H1 (cell line): ENCODE results near the gene IL1A. TPM values are rescaled to one million over a fixed set of nuclear protein-coding genes. Genes with fewer than 3 reads are reported as not detected.

ENCODE experiments used
- CTCF ChIA-PET: fragments of 300-600 bp; sonication (Branson Sonifier 250); formaldehyde crosslinking; loops from one replicate; lab custom pipeline; 2021; ENCODE audit not compliant: partially characterized antibody; lab: Charles Lee
- POLR2A ChIA-PET: fragments of 300-600 bp; sonication (Branson Sonifier 250); formaldehyde crosslinking; loops from one replicate; lab custom pipeline; 2021; ENCODE audit warnings: inconsistent platforms; ENCODE audit not compliant: partially characterized antibody; lab: Charles Lee
- DNase-seq, 2 experiments: peaks; one replicate each; pipeline versions ENCODE4 v3.0.0 to v3.0.0-alpha.2; 2010 to 2022; ENCODE audit warnings: low spot score in 2 of 2, low read depth in 1 of 2, mixed read lengths in 1 of 2
- FAIRE-seq: peaks from 2 replicates; lab custom pipeline; 2011; peaks lifted over from hg19 to GRCh38; lab: Jason Lieb, UNC
- H2AFZ ChIP-seq: 2 replicates; pipeline ENCODE4 v1.8.1; 2012; ENCODE audit warnings: low read length, inconsistent platforms
- H2AK5ac ChIP-seq: 2 replicates; pipeline ENCODE4 v1.6.1; 2013; ENCODE audit warnings: low read depth, low read length
- H2BK120ac ChIP-seq: replicated peaks from 2 replicates; pipeline ENCODE3; 2013; ENCODE audit warnings: low read depth, low read length, inconsistent platforms
- H2BK12ac ChIP-seq: 2 replicates; pipeline ENCODE4 v1.6.1; 2013; ENCODE audit warnings: low read depth, low read length
- H2BK15ac ChIP-seq: 2 replicates; pipeline ENCODE4 v1.6.1; 2013; ENCODE audit warnings: low read length
- H2BK20ac ChIP-seq: 2 replicates; pipeline ENCODE4 v1.6.1; 2013; ENCODE audit warnings: low read length
- H2BK5ac ChIP-seq: 2 replicates; pipeline ENCODE4 v1.6.1; 2013; ENCODE audit warnings: low read depth, low read length
- H3K14ac ChIP-seq: 2 replicates; pipeline ENCODE4 v1.6.1; 2013; ENCODE audit warnings: inconsistent platforms; ENCODE audit not compliant: insufficient read length
- H3K18ac ChIP-seq: 2 replicates; pipeline ENCODE4 v1.6.1; 2013; ENCODE audit warnings: low read length; ENCODE audit errors: extremely low read depth
- H3K23ac ChIP-seq: 2 replicates; pipeline ENCODE4 v1.6.1; 2013; ENCODE audit warnings: inconsistent platforms; ENCODE audit not compliant: insufficient read length
- H3K23me2 ChIP-seq: 2 replicates; pipeline ENCODE4 v1.6.1; 2013; ENCODE audit warnings: low read depth, low read length
- H3K27ac ChIP-seq: 2 replicates; pipeline ENCODE4 v1.6.1; 2011; ENCODE audit warnings: low read depth, low read length, inconsistent platforms
- H3K27me3 ChIP-seq, 4 experiments: replicated peaks in 1 of 4; 1 replicate in 1 of 4; 2 replicates in 3 of 4; pipeline versions ENCODE4 v1.6.1 to v1.8.1; 2011 to 2013; ENCODE audit warnings: low read length in 3 of 4, mild to moderate bottlenecking in 3 of 4, inconsistent platforms in 2 of 4, mixed read lengths in 2 of 4, moderate library complexity in 1 of 4; ENCODE audit not compliant: control insufficient read depth in 3 of 4, insufficient read depth in 3 of 4; ENCODE audit errors: extremely low read depth in 1 of 4
- H3K36me3 ChIP-seq, 4 experiments: 2 replicates each; pipeline versions ENCODE4 v1.6.1 to v1.8.1; 2011 to 2013; ENCODE audit warnings: mild to moderate bottlenecking in 4 of 4, low read length in 3 of 4, moderate library complexity in 2 of 4, control low read depth in 1 of 4, inconsistent platforms in 1 of 4; ENCODE audit not compliant: insufficient read depth in 4 of 4, control insufficient read depth in 2 of 4
- H3K4ac ChIP-seq: replicated peaks from 2 replicates; pipeline ENCODE3; 2013; ENCODE audit warnings: low read length, low read depth, mixed read lengths, inconsistent platforms; ENCODE audit not compliant: insufficient read length
- H3K4me1 ChIP-seq, 4 experiments: replicated peaks in 1 of 4; 1 replicate in 1 of 4; 2 replicates in 3 of 4; pipeline versions ENCODE4 v1.6.1 to v1.8.1; 2011 to 2013; ENCODE audit warnings: low read length in 3 of 4, inconsistent platforms in 2 of 4, mixed read lengths in 1 of 4; ENCODE audit not compliant: insufficient read depth in 4 of 4, control insufficient read depth in 3 of 4
- H3K4me2 ChIP-seq, 2 experiments: 2 replicates each; pipeline versions ENCODE4 v1.6.1 to v1.8.1; 2011 to 2013; ENCODE audit warnings: low read depth in 2 of 2, low read length in 2 of 2, control low read depth in 1 of 2, inconsistent platforms in 1 of 2, mild to moderate bottlenecking in 1 of 2; ENCODE audit not compliant: insufficient read depth in 1 of 2
- H3K4me3 ChIP-seq, 4 experiments: fragments of 200-600, 300-600 bp in 1 of 4; sonication (generic), shearing (Covaris generic), sonication (Bioruptor Twin) in 1 of 4; 2 replicates each; pipeline versions ENCODE4 v1.5.1 to v1.8.1; 2011 to 2016; ENCODE audit warnings: low read length in 4 of 4, low read depth in 3 of 4, control low read depth in 2 of 4, inconsistent platforms in 2 of 4, mild to moderate bottlenecking in 2 of 4, mixed read lengths in 1 of 4, moderate library complexity in 1 of 4; ENCODE audit not compliant: insufficient read depth in 2 of 4; ENCODE audit errors: extremely low read depth in 1 of 4
- H3K56ac ChIP-seq: replicated peaks from 2 replicates; pipeline ENCODE3; 2013; ENCODE audit warnings: low read depth, mild to moderate bottlenecking, mixed read lengths, low read length, inconsistent platforms; ENCODE audit not compliant: insufficient read length
- H3K79me1 ChIP-seq: 2 replicates; pipeline ENCODE4 v1.6.1; 2013; ENCODE audit warnings: low read depth, low read length, control low read depth
- H3K79me2 ChIP-seq, 2 experiments: 2 replicates each; pipeline versions ENCODE4 v1.6.1 to v1.8.1; 2012 to 2013; ENCODE audit warnings: low read length in 2 of 2, mild to moderate bottlenecking in 2 of 2, inconsistent platforms in 1 of 2; ENCODE audit not compliant: insufficient read depth in 2 of 2, control insufficient read depth in 1 of 2
- H3K9ac ChIP-seq, 4 experiments: replicated peaks in 1 of 4; 1 replicate in 1 of 4; 2 replicates in 3 of 4; pipeline versions ENCODE4 v1.6.1 to v1.8.1; 2011 to 2013; ENCODE audit warnings: low read depth in 3 of 4, low read length in 3 of 4, control low read depth in 2 of 4, mild to moderate bottlenecking in 2 of 4, moderate library complexity in 2 of 4, inconsistent platforms in 1 of 4; ENCODE audit errors: extremely low read depth in 1 of 4
- H3K9me3 ChIP-seq, 2 experiments: 2 replicates each; pipeline versions ENCODE4 v1.6.1 to v1.8.1; 2012 to 2013; ENCODE audit warnings: mild to moderate bottlenecking in 2 of 2, moderate library complexity in 2 of 2, control low read depth in 1 of 2, inconsistent platforms in 1 of 2, low read depth in 1 of 2, low read length in 1 of 2, mixed read lengths in 1 of 2; ENCODE audit not compliant: insufficient read depth in 2 of 2
- H4K20me1 ChIP-seq, 2 experiments: replicated peaks in 1 of 2; 2 replicates each; pipeline versions ENCODE3 to v1.8.1; 2011 to 2013; ENCODE audit warnings: inconsistent platforms in 2 of 2, low read length in 2 of 2, mild to moderate bottlenecking in 1 of 2; ENCODE audit not compliant: insufficient read depth in 2 of 2, control insufficient read depth in 1 of 2
- H4K5ac ChIP-seq: 2 replicates; pipeline ENCODE4 v1.6.1; 2013; ENCODE audit warnings: low read length, low read depth, mixed read lengths, inconsistent platforms; ENCODE audit not compliant: insufficient read length
- H4K8ac ChIP-seq: 2 replicates; pipeline ENCODE4 v1.8.0; 2013; ENCODE audit warnings: mild to moderate bottlenecking, moderate library complexity, low read length, inconsistent platforms; ENCODE audit not compliant: insufficient read depth; ENCODE audit errors: extremely low read depth
- H4K91ac ChIP-seq: replicated peaks from 2 replicates; pipeline ENCODE3; 2013; ENCODE audit warnings: low read length, mixed read lengths, inconsistent platforms; ENCODE audit not compliant: insufficient read length
- ATF3 ChIP-seq: IDR thresholded peaks from 2 replicates; pipeline ENCODE4 v1.6.1; 2011; ENCODE audit warnings: low read depth, mild to moderate bottlenecking, low read length; ENCODE audit not compliant: insufficient read depth
- CBX5 ChIP-seq: fragments of 300-800, 300-1000 bp; sonication (generic); IDR thresholded peaks from 2 replicates; pipeline ENCODE4 v1.7.1; 2016; ENCODE audit warnings: antibody characterized with exemption, low read length, low read depth
- CTCF ChIP-seq, 3 experiments: IDR thresholded peaks; 1 replicate in 2 of 3; 2 replicates in 1 of 3; pipeline versions ENCODE4 v1.5.1 to v1.6.1; 2011; ENCODE audit warnings: low read length in 3 of 3, mild to moderate bottlenecking in 3 of 3, inconsistent platforms in 2 of 3, low read depth in 1 of 3, moderate library complexity in 1 of 3; ENCODE audit not compliant: insufficient read depth in 1 of 3; ENCODE audit errors: control extremely low read depth in 1 of 3
- HDAC2 ChIP-seq, 2 experiments: fragments of 300-600 bp in 1 of 2; sonication (generic) in 1 of 2; IDR thresholded peaks; 2 replicates each; pipeline ENCODE4 v1.6.1; 2011 to 2012; ENCODE audit warnings: low read depth in 2 of 2, low read length in 2 of 2, mild to moderate bottlenecking in 2 of 2, moderate library complexity in 2 of 2, borderline replicate concordance in 1 of 2, inconsistent platforms in 1 of 2
- PHF8 ChIP-seq: fragments of 200-600 bp; sonication (generic); conservative IDR thresholded peaks from 2 replicates; pipeline ENCODE4 v1.7.1; 2012; ENCODE audit warnings: low read depth, mild to moderate bottlenecking, inconsistent platforms, low read length, moderate library complexity
- POU5F1 ChIP-seq: IDR thresholded peaks from 2 replicates; pipeline ENCODE4 v1.6.1; 2011; ENCODE audit warnings: low read depth, mild to moderate bottlenecking, low read length, moderate library complexity
- RXRA ChIP-seq: IDR thresholded peaks from 2 replicates; pipeline ENCODE4 v1.6.1; 2011; ENCODE audit warnings: low read depth, mild to moderate bottlenecking, low read length, moderate library complexity; ENCODE audit not compliant: insufficient read depth
- SIRT6 ChIP-seq: IDR thresholded peaks from one replicate; pipeline ENCODE4 v1.7.1; 2012; ENCODE audit warnings: low read length, inconsistent platforms
- SIX5 ChIP-seq: IDR thresholded peaks from 2 replicates; pipeline ENCODE4 v1.6.1; 2011; ENCODE audit warnings: mild to moderate bottlenecking, low read depth, low read length
- SP4 ChIP-seq: IDR thresholded peaks from 2 replicates; pipeline ENCODE4 v1.6.1; 2012; ENCODE audit warnings: low read length, inconsistent platforms
- WGBS, 2 experiments: shearing (Covaris generic) in 1 of 2; methylation state at CpG; one replicate each; pipeline versions ENCODE4 v1.1.6 to v1.1.7; 2013 to 2015; ENCODE audit warnings: low lambda C conversion rate in 2 of 2, mixed read lengths in 2 of 2, inconsistent platforms in 1 of 2, low coverage in 1 of 2, missing lambda C conversion rate in 1 of 2; ENCODE audit not compliant: insufficient replicate concordance in 2 of 2, insufficient coverage in 1 of 2, insufficient read length in 1 of 2; ENCODE audit errors: extremely low coverage in 1 of 2, missing lambda C conversion rate in 1 of 2; 5-methylcytosine and 5-hydroxymethylcytosine counted together
- polyA plus RNA-seq, 7 experiments: library from polyadenylated mRNA; depleted of rRNA in 3 of 7; stranded (reverse) in 5 of 7; unstranded in 2 of 7; fragments of >200 nt in 5 of 7; fragments of 200-250 nt in 2 of 7; gene quantifications; 1 replicate in 5 of 7; 2 replicates in 1 of 7; 4 replicates in 1 of 7; pipeline versions ENCODE4 v1.2.1 to v1.2.3, GENCODE V29; 2011 to 2013; ENCODE audit warnings: missing spikeins in 2 of 7, mixed read lengths in 2 of 7
- total RNA-seq: library from RNA; stranded (reverse); fragmentation: NEBNext Ultra II Directional; extraction: Animal tissue kit (Norgen Biotek cat#: 25700); gene quantifications from 2 replicates; pipeline ENCODE4 v1.2.1, GENCODE V29; 2021

IL1A gene
- total and polyA plus RNA-seq, 2 of the 8 experiments (the other 6 are each of a cell fraction or from before 2014, with no cell fraction given): 0.32 to 0.74 TPM

GRCh38 chr2:112782234-112782799 is 2.0 kb downstream of the IL1A start:
- CTCF ChIA-PET: interaction anchor here (0.7 to 1.4 kb wide), 4 partner anchors 9 to 177 kb away, joined by 3 to 5 read pairs (median 4); no protein-coding TSS in a partner anchor
- TF ChIP-seq SIRT6: no peak
- TF ChIP-seq CTCF (IDR thresholded peaks at IDR 0.05; ENCODE audit: control extremely low read depth in 1 of 3, insufficient read depth in 1 of 3, low read depth in 1 of 3, low read length in 3 of 3): no peak
- TF ChIP-seq ATF3: no peak
- no peak for TF ChIP-seq SIX5
- no peak for TF ChIP-seq POU5F1
- TF ChIP-seq CBX5: no peak
- no peak for TF ChIP-seq RXRA
- no peak for TF ChIP-seq HDAC2 (IDR thresholded peaks at IDR 0.05; ENCODE audit: borderline replicate concordance in 1 of 2, low read depth in 2 of 2, low read length in 2 of 2)
- no peak for TF ChIP-seq PHF8
- TF ChIP-seq SP4: no peak

More at GRCh38 chr2:112782234-112782799, 2.0 kb downstream of the IL1A start:
- H3K27me3 ChIP-seq: no peaks in the 10 kb centered on the region
- POLR2A ChIA-PET: interaction anchor here (0.7 kb wide), 1 partner anchor 32 kb away, joined by 3 read pairs; no protein-coding TSS in a partner anchor
- H3K14ac ChIP-seq: no peak overlapping the region
- H4K5ac ChIP-seq: no peak overlapping the region
- H3K79me1 ChIP-seq: no peaks in the 10 kb centered on the region
- H2BK15ac ChIP-seq: no peak overlapping the region
- no peak overlapping the region for H2BK120ac ChIP-seq
- no peak overlapping the region for H3K9ac ChIP-seq
- no peak overlapping the region for H2BK12ac ChIP-seq
- no peak overlapping the region for H3K4me2 ChIP-seq
- no peak overlapping the region for H3K23ac ChIP-seq
- H3K36me3 ChIP-seq: no peaks in the 10 kb centered on the region
- no peak overlapping the region for H3K27ac ChIP-seq
- no peak overlapping the region for H4K91ac ChIP-seq
- H4K20me1 ChIP-seq: no peaks in the 10 kb centered on the region
- H4K8ac ChIP-seq: no peak overlapping the region
- H3K4ac ChIP-seq: no peak overlapping the region
- H3K56ac ChIP-seq: no peak overlapping the region
- H3K4me1 ChIP-seq: peaks cover 0 to 18% (median 3%) of the 10 kb centered on the region in 4 experiments; a peak in 3 of 7 replicates
- H3K79me2 ChIP-seq: no peaks in the 10 kb centered on the region
- no peak overlapping the region for H3K18ac ChIP-seq
- H2AFZ ChIP-seq: no peak overlapping the region
- H2BK20ac ChIP-seq: no peak overlapping the region
- no peak overlapping the region for H2BK5ac ChIP-seq
- no peaks in the 10 kb centered on the region for H3K9me3 ChIP-seq
- H2AK5ac ChIP-seq: no peak overlapping the region
- H3K4me3 ChIP-seq: no peak overlapping the region
- 76% methylated on average over 3 of the region's 3 CpGs; no CpG with 5 or more reads in 1 of the 2 experiments for WGBS, 2 experiments
- no peak for FAIRE-seq
- no peak for DNase-seq
- no peaks in the 10 kb centered on the region; the same call in 1 of the 2 replicates for H3K23me2 ChIP-seq
